ENCODE measurements around the gene PPP2R3C.
A peak's percentile ranks its signal among the peaks of the same experiment; 100 is the strongest.

Gene PPP2R3C

DNA sequence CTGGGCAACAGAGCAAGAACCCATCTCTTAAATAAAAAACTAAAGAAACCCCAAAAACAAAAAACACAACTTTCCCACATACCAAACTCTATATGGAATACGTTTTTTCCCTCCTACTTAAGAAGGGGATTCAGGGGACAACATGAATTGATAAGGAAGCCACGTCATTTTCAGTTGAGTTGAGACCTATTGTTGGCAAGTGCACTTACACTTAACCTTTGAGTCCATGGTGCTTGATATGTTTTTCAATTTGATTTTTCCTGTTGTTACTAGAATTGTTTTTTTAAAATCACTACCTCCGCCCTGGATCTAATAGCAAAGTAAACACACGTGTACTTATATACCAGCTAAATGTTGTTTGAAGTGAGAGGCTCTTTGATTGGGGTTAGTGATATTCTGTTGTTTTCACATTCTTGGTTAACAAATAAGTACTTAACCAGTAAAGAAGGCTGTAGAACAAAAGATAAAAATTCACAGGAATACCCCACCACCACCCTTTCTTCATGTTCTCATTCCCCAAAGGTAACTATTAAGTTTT is 73.7 kb downstream of the PPP2R3C start:
- DNase-seq (ENCODE audit: extremely low read depth, insufficient read length): no peak
- TF ChIP-seq, protein P1, sequence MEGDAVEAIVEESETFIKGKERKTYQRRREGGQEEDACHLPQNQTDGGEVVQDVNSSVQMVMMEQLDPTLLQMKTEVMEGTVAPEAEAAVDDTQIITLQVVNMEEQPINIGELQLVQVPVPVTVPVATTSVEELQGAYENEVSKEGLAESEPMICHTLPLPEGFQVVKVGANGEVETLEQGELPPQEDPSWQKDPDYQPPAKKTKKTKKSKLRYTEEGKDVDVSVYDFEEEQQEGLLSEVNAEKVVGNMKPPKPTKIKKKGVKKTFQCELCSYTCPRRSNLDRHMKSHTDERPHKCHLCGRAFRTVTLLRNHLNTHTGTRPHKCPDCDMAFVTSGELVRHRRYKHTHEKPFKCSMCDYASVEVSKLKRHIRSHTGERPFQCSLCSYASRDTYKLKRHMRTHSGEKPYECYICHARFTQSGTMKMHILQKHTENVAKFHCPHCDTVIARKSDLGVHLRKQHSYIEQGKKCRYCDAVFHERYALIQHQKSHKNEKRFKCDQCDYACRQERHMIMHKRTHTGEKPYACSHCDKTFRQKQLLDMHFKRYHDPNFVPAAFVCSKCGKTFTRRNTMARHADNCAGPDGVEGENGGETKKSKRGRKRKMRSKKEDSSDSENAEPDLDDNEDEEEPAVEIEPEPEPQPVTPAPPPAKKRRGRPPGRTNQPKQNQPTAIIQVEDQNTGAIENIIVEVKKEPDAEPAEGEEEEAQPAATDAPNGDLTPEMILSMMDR (IDR thresholded peaks at IDR 0.05; ENCODE audit: insufficient read depth, low read length, poor library complexity, severe bottlenecking): no peak
- no peaks in the 10 kb centered on the region for H3K27me3 ChIP-seq (replicated peaks; ENCODE audit: control insufficient read depth, insufficient read depth, low read length)
- no peaks in the 10 kb centered on the region for H3K36me3 ChIP-seq (ENCODE audit: control insufficient read depth, insufficient read depth, low read length)
- no peak overlapping the region for H3K4me3 ChIP-seq (replicated peaks; ENCODE audit: low read depth, low read length)

DNA sequence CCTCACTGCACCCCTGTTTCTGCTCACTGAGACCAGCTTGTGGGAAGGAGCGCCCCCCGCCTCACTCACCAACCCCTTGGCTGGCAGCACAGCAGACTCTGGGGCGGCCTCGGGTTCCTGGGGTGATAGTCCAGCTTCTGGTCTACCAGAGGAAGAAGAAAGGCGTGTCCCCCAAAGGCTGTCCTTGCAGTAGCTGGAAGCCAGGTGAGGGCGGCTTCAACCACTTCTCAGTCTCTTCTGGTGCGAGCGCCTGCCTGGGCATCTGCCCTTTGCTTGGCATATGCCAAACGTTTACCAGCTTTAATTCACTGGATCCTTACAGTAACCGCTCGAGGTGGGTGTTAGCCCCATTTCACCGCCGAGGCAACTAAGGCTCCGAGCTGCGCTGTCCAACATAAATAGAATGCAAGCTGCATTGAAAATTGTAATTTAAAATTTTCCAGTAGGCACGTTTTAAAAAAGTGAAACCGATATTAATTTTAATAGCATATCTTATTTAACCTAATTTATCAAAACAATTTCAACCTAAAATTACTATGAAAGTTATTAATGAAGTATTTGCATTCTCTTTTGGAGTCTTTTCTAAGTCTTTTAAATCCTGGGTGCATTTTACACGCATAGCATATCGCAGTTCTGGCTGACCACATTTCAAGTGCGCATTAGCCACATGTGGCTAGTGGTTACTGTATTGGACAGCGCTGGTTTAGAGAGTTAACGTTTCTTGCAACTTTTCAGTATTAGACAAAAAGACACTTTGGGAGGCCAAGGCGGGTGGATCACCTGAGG is 74.8 kb downstream of the PPP2R3C start:
- TF ChIP-seq, protein P1 (IDR thresholded peaks at IDR 0.05; ENCODE audit: insufficient read depth, low read length, poor library complexity, severe bottlenecking): no peak
- H3K36me3 ChIP-seq (ENCODE audit: control insufficient read depth, insufficient read depth, low read length): no peaks in the 10 kb centered on the region
- no peak for DNase-seq (ENCODE audit: extremely low read depth, insufficient read length)
- H3K27me3 ChIP-seq (replicated peaks; ENCODE audit: control insufficient read depth, insufficient read depth, low read length): no peaks in the 10 kb centered on the region
- H3K4me3 ChIP-seq (replicated peaks; ENCODE audit: low read depth, low read length): peak overlapping the region; percentile 83

DNA sequence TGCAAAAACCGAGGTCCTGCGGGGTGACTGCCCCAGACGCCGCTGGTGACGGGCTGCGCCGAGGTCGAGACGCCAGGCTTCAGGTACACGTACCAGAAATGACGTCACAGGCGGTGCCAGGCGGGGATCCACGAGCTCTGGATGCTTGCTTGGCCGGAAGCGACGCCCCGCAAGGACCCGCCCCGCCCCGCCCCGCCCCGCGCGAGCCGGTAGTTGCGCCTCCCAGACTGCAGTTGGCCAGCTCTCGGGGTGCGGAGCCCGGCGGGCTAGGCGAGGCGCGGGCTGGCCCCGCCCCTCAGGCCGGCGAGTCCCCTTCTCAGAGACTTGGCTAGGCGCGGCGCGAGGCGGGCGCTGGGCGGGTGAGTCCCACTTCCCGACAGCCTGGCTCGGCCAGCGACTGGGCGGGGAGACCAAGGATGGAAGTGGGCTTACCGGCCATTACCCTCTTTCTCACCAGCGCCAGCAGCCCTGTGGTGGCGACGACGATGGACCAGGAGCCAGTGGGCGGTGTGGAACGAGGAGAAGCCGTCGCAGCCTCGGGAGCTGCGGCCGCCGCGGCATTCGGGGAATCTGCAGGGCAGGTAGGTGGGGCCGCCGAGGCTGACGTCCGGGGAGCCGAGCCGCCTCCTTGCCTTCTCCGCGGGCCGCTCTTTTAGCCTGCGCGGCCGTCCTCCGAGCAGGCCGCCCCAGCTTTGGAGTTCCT is 75.6 kb downstream of the PPP2R3C start, which contains the start of gene FAM177A1:
FAM177A1 (plus strand) TSS at position 225 of the 703 bp plus-strand sequence; CDS start at position 417, 192 bp downstream.
- TF ChIP-seq, protein P1 (IDR thresholded peaks at IDR 0.05; ENCODE audit: insufficient read depth, low read length, poor library complexity, severe bottlenecking): no peak
- peak within 1 kb of the TSS; percentile 86 for H3K4me3 ChIP-seq (replicated peaks; ENCODE audit: low read depth, low read length)
- no peaks in the 10 kb centered on the region for H3K36me3 ChIP-seq (ENCODE audit: control insufficient read depth, insufficient read depth, low read length)
- DNase-seq (ENCODE audit: extremely low read depth, insufficient read length): peak; percentile 98
- no peaks in the 10 kb centered on the region for H3K27me3 ChIP-seq (replicated peaks; ENCODE audit: control insufficient read depth, insufficient read depth, low read length)

DNA sequence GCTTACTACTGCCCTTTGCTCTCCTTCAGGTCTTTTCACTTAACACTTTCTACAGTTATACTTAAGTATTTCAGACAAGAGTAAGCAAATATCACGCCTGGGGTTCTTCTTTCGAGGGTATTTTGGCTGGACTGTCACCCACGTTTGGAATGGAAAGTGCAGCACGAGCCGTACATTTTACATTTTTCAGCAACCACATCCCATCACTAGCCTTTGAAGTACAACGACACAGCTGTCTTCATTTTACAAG is 76.1 kb downstream of the PPP2R3C start:
- Histone ChIP-seq H3K27me3 (replicated peaks; ENCODE audit: control insufficient read depth, insufficient read depth, low read length) (no peaks in the 10 kb centered on the region), H3K4me3 (replicated peaks; ENCODE audit: low read depth, low read length) (peak overlapping the region; percentile 86), H3K36me3 (ENCODE audit: control insufficient read depth, insufficient read depth, low read length) (no peaks in the 10 kb centered on the region)
- no peak for DNase-seq (ENCODE audit: extremely low read depth, insufficient read length)
- TF ChIP-seq, protein P1 (IDR thresholded peaks at IDR 0.05; ENCODE audit: insufficient read depth, low read length, poor library complexity, severe bottlenecking): no peak

DNA sequence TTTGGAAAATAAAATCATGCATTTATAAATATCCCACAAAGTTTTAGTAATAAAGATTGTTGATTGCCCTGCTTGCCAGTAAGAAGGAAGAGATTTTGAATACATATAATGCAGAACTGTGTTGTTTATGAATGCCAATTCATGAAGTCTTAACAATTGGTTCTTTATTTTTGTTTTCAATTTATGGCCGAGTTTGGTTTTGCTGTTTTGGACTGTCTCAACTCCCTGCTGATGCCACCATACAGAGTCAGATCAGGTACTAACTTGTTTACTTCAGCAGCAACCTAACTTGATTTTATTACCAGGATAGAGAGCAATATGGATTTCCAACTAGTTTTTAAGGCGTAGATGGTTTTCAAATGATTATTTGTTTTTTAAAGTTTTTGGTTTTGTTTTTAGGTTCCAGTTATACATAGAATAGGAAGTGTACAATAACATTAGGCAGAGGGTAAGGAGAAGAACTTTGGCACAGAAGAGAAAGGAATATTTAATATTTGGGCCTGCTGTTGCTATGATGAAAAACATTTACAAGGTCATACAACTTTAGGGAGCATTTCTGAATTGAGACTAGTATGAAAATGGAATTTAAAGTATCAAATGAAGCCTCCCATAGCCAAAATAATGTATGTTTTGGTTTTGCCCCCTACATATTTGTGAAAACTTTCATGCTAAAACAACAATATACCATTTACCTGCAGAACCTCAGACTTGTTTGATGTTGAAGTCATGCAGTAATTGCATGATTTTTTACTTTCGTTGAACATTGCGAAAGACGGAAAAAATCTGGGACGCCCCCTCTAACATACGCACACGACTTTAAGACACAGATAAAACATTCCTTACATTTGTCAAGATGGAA is 76.6 kb downstream of the PPP2R3C start:
- no peaks in the 10 kb centered on the region for H3K36me3 ChIP-seq (ENCODE audit: control insufficient read depth, insufficient read depth, low read length)
- H3K4me3 ChIP-seq (replicated peaks; ENCODE audit: low read depth, low read length): peak overlapping the region; percentile 86
- DNase-seq (ENCODE audit: extremely low read depth, insufficient read length): no peak
- H3K27me3 ChIP-seq (replicated peaks; ENCODE audit: control insufficient read depth, insufficient read depth, low read length): no peaks in the 10 kb centered on the region
- TF ChIP-seq, protein P1 (IDR thresholded peaks at IDR 0.05; ENCODE audit: insufficient read depth, low read length, poor library complexity, severe bottlenecking): no peak
